Measurements from ENCODE around the gene IL22RA2.
"Not testable (repeated sequence)": the region's sequence is repeated elsewhere in the genome, so short reads cannot be mapped to it uniquely, and the experiment has no call there.

Gene IL22RA2

DNA sequence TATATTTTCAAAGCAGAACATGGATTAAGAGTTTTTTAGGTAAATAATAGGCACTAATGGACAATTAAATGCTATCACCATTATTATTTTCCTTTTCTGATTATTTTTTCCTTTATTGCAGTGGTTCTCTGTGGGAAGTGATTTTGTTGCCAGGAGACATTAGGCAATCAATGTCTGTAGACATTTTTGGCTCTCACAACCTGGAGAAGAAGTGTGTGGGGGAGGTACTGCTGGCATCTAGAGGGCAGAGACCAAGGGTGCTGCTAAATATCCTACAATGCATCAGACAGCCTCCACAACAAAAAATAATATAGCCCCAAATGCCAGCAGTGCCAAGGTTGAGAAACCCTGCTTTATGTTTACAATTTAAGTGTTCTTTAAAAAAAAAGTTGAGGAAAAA lies 37.5 kb upstream of the IL22RA2 start:
- DNase-seq (ENCODE audit: low read depth), result no peak
- H3K4me3 ChIP-seq (ENCODE audit: low read length), result no peak overlapping the region
- TF ChIP-seq, protein P1, sequence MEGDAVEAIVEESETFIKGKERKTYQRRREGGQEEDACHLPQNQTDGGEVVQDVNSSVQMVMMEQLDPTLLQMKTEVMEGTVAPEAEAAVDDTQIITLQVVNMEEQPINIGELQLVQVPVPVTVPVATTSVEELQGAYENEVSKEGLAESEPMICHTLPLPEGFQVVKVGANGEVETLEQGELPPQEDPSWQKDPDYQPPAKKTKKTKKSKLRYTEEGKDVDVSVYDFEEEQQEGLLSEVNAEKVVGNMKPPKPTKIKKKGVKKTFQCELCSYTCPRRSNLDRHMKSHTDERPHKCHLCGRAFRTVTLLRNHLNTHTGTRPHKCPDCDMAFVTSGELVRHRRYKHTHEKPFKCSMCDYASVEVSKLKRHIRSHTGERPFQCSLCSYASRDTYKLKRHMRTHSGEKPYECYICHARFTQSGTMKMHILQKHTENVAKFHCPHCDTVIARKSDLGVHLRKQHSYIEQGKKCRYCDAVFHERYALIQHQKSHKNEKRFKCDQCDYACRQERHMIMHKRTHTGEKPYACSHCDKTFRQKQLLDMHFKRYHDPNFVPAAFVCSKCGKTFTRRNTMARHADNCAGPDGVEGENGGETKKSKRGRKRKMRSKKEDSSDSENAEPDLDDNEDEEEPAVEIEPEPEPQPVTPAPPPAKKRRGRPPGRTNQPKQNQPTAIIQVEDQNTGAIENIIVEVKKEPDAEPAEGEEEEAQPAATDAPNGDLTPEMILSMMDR (conservative IDR thresholded peaks at IDR 0.05; ENCODE audit: low read depth, low read length), result no peak

GRCh38 chr6:137208279-137208678 lies 34.8 kb upstream of the IL22RA2 start:
- TF ChIP-seq, protein P1 (conservative IDR thresholded peaks at IDR 0.05; ENCODE audit: low read depth, low read length), result no peak
- no peak overlapping the region for H3K4me3 ChIP-seq (ENCODE audit: low read length)
- DNase-seq (ENCODE audit: low read depth), result no peak

GRCh38 chr6:137207457-137207856 lies 34.0 kb upstream of the IL22RA2 start:
- DNase-seq (ENCODE audit: low read depth); H3K4me3 ChIP-seq (ENCODE audit: low read length): not testable (repeated sequence)

DNA sequence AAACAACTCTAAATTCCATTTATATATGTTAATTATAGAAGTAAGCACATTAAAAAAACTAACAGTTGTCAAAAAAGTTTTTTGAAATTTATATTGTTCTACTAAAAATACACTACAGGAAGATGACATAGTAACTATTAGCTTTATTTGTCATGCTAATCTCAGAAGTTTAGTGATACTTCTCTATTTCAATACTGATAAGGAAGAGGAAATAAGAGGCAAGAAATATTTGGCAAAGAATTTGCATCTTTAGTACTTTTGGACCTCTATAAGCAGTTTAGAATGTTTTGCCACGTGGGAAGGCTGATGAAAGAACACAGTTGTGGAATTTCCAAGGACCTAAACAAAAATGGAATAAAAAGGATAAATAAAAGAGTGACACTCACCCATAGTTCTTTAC lies 33.1 kb upstream of the IL22RA2 start:
- H3K4me3 ChIP-seq (ENCODE audit: low read length), result no peak overlapping the region
- TF ChIP-seq, protein P1 (conservative IDR thresholded peaks at IDR 0.05; ENCODE audit: low read depth, low read length), result no peak
- DNase-seq (ENCODE audit: low read depth), result no peak

DNA sequence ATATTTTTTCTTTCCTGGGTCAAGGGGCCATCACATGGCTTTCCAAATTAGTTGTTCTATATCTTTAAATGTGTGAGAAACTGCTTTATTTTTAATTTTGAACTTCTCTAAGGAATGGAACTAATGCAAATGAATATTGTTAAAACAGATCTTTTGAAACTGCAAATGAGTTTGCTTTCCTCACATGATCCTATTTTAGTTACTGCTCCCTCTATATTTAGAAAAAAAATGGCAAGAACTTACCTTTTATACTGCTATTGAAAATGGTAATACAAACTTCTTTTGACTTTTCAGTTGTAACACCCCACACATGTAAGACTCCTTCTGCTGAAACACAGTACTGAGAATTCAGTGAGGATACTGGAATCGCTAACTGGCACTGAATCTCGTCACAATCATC lies 29.8 kb upstream of the IL22RA2 start:
- H3K4me3 ChIP-seq (ENCODE audit: low read length), result no peak overlapping the region
- no peak for DNase-seq (ENCODE audit: low read depth)
- TF ChIP-seq, protein P1 (conservative IDR thresholded peaks at IDR 0.05; ENCODE audit: low read depth, low read length), result no peak

DNA sequence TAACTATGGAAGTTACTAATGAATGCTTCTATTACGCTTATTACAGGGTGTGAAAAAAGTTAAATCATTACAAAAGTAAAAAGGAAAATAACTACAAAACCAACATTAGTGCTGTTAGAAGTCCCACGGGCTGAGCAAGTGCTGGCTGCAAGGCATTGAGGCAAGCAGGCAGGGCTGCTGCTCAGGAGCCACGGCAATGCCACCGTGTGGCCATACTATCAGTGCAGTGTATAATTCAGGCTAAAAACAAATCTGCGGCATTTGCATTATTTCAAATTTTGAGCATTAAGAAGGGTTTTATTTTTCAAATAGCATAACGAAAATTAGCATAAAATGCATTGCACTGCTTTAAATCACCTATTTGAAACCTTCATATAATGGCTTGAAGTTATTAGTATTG lies 28.6 kb upstream of the IL22RA2 start:
- DNase-seq (ENCODE audit: low read depth), result no peak
- no peak overlapping the region for H3K4me3 ChIP-seq (ENCODE audit: low read length)
- TF ChIP-seq, protein P1 (conservative IDR thresholded peaks at IDR 0.05; ENCODE audit: low read depth, low read length), result peak; percentile 8

DNA sequence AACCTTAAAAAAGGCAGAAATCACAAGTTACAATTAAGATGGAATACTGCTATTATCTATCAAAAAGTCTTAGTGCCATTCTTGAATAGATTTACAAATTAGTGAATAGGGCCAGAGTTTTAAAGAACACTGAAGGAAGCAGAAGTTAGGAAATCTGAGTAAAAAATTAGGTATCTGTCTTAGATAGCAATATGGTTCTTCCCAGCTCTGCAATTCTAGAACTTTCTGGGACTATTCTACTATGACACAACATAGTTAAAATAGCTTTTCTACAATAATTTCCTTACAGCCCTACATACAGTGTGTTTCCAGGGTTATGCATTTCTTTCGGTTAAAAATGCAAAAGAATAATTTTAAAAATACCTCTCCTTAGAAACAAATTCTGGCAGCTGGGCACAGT lies 27.6 kb upstream of the IL22RA2 start:
- TF ChIP-seq, protein P1 (conservative IDR thresholded peaks at IDR 0.05; ENCODE audit: low read depth, low read length), result no peak
- DNase-seq (ENCODE audit: low read depth), result no peak
- H3K4me3 ChIP-seq (ENCODE audit: low read length), result no peak overlapping the region

- TF ChIP-seq, protein P1 (conservative IDR thresholded peaks at IDR 0.05; ENCODE audit: low read depth, low read length), result no peak
- H3K4me3 ChIP-seq (ENCODE audit: low read length), result no peak overlapping the region
- no peak for DNase-seq (ENCODE audit: low read depth)
These were observed 26.8 kb upstream of the IL22RA2 start for GRCh38 chr6:137200288-137200687.

All from retinal pigment epithelial cell (primary cell).